ENCODE data around the gene VKORC1L1.
"Not testable (repeated sequence)": the region's sequence is repeated elsewhere in the genome, so short reads cannot be mapped to it uniquely, and the experiment has no call there.

Gene VKORC1L1

DNA sequence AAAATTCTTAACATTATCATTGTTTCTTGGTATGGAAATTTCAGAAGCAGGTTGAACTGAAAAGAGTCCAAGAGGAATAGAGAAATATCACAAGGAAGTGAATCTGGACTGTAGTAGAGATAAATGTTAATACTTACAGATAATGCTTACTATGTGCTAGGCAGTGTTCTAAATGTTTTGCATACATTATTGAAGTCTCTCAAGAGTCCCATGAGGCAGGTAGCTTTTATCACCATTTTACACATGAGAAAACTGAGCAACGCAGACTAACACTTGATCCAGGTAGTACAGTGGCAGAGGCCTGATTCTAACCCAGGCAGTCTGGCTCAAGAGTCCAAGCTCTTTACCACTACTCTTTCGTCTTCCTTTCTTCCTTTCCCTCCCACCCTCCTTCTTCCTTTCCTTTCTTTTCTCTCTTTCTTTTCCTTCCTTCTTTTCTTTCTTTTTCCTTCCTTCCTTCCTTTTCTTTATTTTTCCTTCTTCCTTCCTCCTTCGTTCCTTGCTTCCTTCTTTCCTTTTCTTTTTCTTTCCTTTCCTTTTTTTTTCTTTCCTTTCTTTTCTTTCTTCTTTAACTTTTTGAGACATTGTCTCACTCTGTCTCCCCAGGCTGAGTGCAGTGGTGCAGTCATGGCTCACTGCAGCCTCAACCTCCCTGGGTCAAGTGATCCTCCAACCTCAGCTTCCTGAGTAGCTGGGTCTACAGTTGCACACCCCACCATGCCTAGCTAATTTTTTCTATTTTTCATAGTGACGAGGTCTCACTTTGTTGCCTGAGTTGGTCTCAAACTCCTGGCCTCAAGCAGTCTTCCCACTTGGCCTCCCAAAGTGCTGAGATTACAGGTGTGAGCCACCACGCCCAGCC lies 6.6 kb downstream of the VKORC1L1 start:
- not testable (repeated sequence) for H3K4me3 ChIP-seq (ENCODE audit: low read length); DNase-seq (ENCODE audit: low read depth, low spot score)

DNA sequence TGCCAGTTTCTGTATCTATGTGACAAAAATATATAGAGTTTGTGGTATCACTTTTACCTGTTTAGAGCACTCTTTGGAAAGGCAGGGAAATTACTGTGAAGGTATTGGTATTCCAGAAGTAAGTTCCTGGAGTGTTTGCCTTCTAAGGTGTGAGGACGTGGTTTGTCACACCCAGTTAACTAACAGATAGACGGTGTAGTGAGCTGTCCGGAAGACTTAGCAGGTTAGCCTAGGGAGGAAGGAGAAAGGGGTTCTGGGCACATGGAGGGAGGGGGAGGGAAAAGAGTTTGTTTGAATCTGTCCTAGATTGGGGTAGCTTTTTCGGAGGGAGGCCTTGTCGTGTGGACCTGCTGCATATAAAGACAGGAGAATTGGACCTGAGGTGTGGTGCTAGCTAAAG lies 7.4 kb downstream of the VKORC1L1 start:
- not testable (repeated sequence) for DNase-seq (ENCODE audit: low read depth, low spot score); H3K4me3 ChIP-seq (ENCODE audit: low read length)

DNA sequence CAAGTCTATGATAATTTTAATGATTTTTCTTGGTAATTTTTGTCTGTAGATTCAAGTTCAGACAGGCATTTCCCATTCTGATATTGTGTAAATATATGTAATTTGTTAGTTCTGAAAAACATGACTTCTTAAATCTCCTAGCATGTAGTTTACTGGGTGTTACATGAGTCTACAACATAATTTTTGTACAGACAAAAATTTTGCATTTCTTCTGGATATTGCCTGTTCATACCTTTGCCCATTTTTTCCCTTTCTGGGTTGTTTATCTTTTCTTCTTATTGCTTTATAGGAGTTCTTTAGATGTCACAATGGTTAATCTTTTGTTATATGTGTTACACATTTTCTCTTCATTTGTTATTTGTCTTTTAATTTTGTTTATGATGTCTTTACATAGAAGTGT lies 12.1 kb downstream of the VKORC1L1 start:
- DNase-seq (ENCODE audit: low read depth, low spot score) = not testable (repeated sequence)

DNA sequence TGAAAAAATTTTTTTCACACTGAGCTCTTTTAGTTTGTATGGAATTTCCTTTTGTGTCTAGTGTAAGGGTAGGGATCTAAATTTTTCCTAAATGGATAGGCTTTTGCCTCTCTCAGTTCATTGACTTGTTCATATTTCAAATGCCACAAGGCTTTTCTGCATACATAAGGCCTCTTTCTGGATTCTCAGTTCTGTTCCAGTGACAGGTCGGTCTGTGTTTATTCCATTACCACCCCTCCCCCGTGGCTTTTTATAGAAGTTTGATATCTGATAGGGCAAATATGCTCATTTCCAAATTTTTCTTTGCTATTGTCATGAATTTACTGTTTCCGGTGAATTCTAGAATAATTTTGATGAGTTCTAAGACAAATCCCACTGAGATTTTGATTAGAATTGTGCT lies 12.7 kb downstream of the VKORC1L1 start:
- DNase-seq (ENCODE audit: low read depth, low spot score); H3K4me3 ChIP-seq (ENCODE audit: low read length): not testable (repeated sequence)

More for the DNA sequence above, 12.1 kb downstream of the VKORC1L1 start:
- not testable (repeated sequence) for H3K4me3 ChIP-seq (ENCODE audit: low read length)

DNA sequence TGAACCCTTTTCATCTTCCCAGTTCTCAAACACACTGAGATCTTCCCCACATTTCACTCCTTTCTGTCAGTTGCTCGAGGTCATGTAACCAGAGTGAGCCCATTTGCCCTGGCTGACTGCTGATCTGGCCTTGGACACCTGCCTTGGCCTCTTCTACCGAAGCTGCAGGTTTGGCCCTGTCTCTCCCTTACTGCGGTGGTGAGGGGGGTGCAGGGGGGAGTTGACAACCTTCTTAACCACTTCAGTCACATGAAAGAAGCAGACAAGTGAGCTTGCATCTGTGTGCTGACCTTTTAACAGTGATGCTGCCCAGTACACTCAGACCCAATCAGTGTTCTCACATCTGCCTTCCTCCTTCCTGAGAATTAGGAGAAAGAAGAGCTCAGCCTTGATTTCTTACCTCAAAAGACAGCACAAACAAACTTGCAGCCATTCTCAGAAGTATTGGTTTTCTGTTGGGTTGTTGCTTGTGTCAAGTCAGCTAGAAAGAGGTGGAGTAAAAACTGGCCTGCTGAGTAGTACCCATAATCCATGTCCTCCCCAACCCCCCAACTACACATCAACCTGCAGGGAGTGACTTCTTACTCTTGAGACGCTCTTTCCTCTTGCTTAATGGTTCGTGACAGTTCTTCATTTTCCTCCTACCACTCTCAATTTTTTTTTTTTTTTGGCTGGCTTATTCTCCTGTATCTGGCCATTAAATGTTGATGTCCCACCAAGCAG lies 15.7 kb downstream of the VKORC1L1 start:
- not testable (repeated sequence) for H3K4me3 ChIP-seq (ENCODE audit: low read length); DNase-seq (ENCODE audit: low read depth, low spot score)

DNA sequence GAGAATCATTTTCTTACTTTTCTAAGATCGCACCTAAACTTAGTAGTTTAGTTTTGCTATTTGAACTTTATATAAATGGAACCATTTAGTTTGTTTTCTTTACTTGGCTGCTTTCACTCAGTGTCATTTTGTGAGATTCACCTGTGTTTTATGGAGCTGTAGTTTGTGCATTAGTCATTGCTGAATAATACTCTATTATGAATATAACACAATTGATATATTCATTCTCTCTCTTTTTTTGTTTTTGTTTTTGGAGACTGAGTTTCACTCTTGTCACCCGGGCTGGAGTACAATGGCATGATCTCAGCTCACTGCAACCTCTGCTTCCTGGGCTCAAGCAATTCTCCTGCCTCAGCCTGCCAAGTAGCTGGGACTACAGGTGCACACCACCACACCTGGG lies 16.8 kb downstream of the VKORC1L1 start:
- DNase-seq (ENCODE audit: low read depth, low spot score); H3K4me3 ChIP-seq (ENCODE audit: low read length): not testable (repeated sequence)

DNA sequence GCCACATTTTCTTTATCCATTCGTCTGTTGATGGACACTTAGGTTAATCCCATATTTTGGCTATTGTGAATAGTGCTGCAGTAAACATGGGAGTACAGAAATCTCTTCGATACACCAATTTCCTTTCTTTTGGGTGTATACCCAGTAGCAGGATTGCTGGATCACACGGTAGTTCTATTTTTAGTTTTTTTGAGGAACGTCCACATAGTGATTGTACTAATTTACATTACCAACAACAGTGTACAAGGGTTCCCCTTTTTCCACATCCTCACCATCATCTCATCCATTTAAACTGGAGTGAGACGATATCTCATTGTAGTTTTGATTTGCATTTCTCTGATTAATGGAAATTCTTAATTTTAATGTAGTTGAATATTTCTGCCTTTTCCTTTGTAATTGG lies 19.3 kb downstream of the VKORC1L1 start:
- no peak overlapping the region for H3K4me3 ChIP-seq (ENCODE audit: low read length)
- DNase-seq (ENCODE audit: low read depth, low spot score) = no peak

DNA sequence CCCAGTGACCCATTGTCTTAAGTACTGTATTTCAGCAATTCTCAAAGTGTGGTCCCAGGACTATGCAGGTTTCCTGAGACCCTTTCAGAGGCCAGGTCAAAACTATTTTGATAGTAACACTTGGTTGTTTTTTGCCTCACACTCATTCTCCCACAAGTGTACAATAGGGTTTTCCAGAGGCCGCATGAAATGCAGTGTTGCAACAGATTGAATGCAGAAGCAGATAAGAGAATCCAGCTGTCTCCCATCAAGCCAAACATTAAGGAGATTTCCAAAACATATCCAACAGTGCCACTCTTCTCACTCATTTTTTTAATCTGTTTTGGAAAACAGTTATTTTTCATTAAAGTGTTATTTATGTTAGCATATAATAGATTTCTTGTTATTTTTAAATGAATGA lies 20.0 kb downstream of the VKORC1L1 start:
- no peak for DNase-seq (ENCODE audit: low read depth, low spot score)

DNA sequence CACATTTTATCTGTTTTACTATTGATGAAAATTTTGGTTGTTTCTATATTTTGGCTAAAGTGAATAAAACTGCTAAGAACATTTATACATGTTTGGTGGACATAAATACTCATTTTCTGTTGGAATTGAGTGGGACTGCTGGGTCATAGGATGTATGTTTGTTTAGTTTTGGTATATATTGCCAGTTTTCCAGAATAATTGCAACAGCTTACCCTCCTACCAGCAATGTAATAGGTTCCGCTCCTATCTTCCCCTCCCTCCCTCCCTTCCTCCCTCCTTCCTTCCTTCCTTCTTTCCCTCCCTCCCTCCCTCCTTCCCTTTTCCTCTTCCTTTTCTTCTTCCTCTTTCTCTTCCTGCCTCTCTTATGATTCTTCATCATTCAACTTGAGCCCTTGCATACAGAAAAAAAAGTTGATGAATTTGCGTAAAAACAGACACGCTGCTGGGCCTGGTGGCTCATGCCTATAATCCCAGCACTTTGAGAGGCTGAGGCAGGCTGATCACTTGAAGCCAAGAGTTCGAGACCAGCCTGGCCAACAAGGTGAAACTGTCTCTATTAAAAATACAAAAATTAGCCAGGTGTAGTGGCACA lies 23.5 kb downstream of the VKORC1L1 start:
- no peak for DNase-seq (ENCODE audit: low read depth, low spot score)
- H3K4me3 ChIP-seq (ENCODE audit: low read length) = no peak overlapping the region

More for the DNA sequence above, 20.0 kb downstream of the VKORC1L1 start:
- no peak overlapping the region for H3K4me3 ChIP-seq (ENCODE audit: low read length)

DNA sequence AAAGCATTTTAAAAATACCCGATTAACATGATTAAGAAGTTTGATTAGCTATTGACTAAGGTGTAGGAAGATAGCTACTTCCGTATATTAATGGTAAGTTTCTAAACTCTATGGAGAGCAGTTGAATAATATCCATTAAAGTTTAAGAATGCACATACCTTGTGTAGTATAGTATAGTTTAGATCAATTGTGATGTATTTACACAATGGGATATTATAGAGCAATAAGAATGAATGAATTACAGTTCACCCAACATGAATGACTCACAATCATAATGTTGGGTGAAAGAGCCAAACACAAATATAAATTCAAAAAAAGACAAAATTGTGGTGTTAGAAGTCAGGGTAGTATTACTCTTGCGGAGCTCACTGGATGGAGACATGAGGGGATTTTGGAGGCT lies 24.4 kb downstream of the VKORC1L1 start:
- DNase-seq (ENCODE audit: low read depth, low spot score); H3K4me3 ChIP-seq (ENCODE audit: low read length): not testable (repeated sequence)

DNA sequence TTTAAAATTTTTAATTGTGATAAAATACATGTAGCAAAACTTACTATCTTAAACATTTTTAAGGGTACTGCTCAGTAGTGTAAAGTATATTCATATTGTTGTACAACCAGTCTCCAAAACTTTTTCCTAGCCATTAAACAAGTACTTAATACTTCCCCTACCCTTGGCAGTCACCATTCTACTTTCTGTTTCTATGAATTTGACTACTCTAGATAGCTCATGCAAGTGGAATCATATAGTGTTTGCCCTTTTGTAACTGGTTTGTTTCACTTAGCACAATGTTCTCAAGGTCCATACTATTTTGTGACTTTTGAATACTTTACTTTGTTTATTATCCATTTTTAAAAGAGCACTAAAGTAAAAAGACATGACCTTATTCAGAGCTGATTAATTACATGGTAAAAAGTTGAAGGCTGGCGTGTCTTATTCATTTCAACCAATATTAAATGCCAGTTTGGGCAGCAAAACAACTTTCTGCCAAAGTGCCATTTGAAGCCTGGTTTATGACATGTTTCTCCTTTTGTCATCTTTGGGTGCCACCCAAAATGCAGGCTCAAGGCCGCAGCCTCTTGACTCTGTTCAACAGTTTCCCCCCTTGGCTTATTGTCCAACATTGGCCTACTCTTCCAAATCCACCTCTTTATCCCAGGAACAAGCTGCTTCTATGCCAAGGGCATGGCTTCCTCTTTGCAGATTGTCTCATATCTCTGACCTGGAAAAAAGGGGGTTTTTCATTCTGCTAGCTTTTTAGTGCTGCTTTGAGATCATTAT lies 26.0 kb downstream of the VKORC1L1 start:
- not testable (repeated sequence) for H3K4me3 ChIP-seq (ENCODE audit: low read length); DNase-seq (ENCODE audit: low read depth, low spot score)

DNA sequence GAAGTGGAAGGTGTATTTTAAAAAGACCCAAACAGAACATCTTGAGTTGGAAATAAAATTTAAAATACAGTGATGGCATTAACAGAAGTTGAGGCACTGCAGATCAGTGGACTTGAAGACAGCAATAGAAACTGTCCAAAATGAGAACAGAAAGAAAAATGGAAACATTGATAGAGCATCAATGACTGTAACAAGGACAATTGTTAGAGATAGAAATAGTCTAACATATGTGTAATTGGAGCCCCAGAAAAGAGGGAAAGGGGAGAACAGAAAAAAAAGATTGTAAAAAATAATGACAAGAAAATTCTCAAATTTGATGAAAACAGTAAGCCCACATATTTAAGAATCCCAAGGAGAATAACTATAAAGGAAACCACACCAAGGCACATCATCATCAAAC lies 29.4 kb downstream of the VKORC1L1 start:
- no peak for DNase-seq (ENCODE audit: low read depth, low spot score)
- H3K4me3 ChIP-seq (ENCODE audit: low read length) = no peak overlapping the region

DNA sequence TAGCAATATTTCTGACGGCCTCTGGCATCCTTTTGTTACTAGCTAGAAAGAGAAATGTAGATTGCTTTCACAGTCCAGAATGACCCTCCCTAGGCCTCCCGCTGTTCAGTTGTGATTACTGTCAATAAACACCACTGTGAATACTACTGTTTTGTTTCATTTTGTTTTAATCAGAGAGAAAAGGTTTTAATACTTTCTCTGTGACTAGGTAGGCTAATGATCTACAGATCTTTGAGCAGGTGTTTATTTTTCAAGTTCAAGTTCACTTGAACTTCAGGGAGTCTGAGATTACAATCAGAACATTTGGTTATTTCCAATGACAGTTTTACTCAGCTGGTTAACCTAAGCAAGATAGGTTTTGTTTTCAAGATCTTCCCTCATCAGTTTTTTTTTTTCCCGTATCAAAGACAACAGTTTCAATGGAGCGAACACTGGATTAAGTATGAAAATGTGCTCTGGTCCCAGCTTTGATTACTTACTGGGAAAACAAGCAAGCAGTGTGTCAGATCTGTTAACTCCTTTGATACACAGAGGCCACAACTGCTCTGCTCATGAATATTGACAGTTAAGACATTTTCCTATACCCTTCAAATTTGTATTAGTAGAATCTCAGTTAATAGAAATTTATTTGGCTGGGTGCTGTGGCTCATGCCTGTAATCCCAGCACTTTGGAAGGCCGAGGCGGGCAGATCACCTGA lies 34.8 kb downstream of the VKORC1L1 start:
- no peak for DNase-seq (ENCODE audit: low read depth, low spot score)
- no peak overlapping the region for H3K4me3 ChIP-seq (ENCODE audit: low read length)

DNA sequence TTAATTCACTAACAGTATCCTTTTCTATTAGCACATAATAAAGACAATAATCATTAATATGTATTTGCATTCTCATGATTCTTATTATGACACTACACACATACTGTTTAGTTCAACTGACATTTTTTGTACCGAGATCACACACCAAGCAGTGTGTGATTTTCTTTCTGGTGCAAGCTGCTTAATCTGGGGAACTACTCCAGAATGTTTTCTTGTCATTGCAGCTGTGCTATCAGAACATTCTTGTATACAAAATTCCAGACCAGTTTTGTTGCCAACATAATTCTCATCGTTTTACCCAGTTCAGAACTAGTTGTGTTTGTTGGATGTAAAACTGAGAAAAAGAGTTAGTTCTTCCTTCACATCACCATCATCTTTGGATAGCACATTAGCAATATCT lies 37.4 kb downstream of the VKORC1L1 start:
- no peak overlapping the region for H3K4me3 ChIP-seq (ENCODE audit: low read length)
- no peak for DNase-seq (ENCODE audit: low read depth, low spot score)

DNA sequence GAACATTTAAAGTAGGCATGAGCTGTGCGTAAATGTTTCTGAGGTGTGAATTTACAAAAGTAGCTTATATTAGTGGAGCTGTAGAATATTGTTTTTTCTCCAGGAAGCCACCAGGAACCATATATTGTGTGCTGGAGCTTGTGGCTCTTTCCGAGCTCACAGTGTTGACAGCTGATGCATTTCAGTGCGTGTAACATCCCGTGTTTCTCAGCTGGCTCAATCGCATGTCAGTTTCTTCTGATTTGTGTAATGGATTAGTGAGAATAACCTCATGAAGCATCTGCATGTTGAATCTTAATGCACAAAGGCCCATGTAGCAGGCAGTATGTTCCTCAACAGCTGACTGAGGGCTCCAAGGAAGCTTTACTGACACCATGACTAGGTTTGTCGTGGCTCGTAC lies 39.4 kb downstream of the VKORC1L1 start:
- no peak overlapping the region for H3K4me3 ChIP-seq (ENCODE audit: low read length)
- no peak for DNase-seq (ENCODE audit: low read depth, low spot score)

DNA sequence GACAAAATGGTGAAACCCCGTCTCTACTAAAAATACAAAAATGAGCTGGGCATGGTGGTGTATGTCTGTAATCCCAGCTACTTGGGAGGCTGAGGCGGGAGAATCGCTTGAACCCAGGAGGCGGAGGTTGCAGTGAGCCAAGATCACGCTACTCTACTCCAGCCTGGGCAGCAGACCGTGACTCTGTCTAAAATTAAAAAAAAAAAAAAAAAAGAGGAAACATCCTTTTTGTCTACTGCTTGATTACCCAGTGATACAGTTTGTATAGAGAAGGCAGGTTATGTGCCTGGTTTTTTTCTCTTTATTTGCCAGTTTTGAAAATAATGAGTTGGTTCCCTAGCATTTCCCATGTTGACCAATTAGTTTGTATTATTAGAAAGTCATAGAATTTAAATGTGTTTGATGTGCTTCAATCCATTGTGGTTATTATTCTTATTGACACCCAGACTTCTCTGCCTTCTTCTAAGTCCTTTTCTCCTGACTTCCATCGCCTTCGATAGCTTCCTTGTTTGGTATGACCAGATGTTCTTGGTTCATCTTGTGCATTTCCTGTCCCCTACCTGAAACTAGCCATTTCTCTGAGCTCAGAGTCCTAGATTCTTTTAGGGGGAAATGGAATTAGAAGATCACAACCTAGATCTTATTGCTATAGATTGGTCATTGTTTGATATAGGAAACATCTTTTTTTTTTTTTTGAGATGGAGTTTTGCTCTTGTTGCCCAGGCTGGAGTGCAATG lies 43.2 kb downstream of the VKORC1L1 start:
- H3K4me3 ChIP-seq (ENCODE audit: low read length) = no peak overlapping the region
- no peak for DNase-seq (ENCODE audit: low read depth, low spot score)

DNA sequence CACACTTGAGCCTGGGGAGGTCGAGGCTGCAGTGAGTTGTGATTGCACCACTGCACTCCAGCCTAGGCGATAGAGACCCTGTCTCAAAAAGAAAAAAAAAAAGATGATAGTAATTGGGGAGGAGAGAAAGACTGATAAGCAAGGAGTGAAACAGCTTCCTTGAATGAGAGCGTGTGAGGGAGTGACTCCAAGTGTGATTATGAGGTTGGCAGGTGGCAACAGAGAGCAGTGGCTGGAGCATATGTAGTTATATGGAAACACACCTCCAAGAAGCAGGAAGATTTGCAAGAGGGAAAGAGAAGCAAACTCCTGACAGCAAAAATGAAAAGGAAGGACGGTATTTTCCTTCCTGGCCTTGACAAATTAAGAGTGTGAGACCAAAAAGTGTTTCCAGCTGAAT lies 50.4 kb downstream of the VKORC1L1 start:
- DNase-seq (ENCODE audit: low read depth, low spot score) = no peak
- no peak overlapping the region for H3K4me3 ChIP-seq (ENCODE audit: low read length)

DNA sequence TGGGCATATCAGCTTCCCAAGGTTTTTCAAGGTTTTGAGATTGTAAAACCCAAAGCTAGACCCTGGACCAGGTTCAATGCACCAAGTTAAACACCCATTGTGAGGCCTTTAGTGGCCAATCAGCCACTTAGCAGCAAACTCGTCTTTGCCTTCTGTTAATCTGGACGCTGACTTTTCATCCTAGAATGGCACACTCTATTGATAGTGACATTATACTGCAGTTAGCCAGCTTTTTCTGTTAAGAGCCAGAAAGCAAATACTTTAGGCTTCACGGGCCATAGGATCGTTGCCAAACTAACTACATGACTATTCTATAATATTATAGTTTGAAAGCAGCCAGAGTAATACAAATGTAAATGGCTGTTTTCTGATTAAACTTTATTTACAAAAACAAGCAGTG lies 51.3 kb downstream of the VKORC1L1 start:
- no peak for DNase-seq (ENCODE audit: low read depth, low spot score)
- H3K4me3 ChIP-seq (ENCODE audit: low read length) = no peak overlapping the region

Measured in Jurkat, Clone E6-1 (cell line).